HG03103 (cell line): ENCODE results near the gene PIEZO1.
"Not testable (repeated sequence)": the region's sequence is repeated elsewhere in the genome, so short reads cannot be mapped to it uniquely, and the experiment has no call there.

Source experiments
- ATAC-seq: cut with Tn5 transposase; IDR thresholded peaks from one replicate; pipeline ENCODE4 v1.9.1; 2021; ENCODE audit warnings: low read depth; ENCODE audit not compliant: unreplicated experiment

The PIEZO1 gene

GRCh38 chr16:88784074-88784855 is 755 bp downstream of the PIEZO1 start:
- ATAC-seq, result no peak

GRCh38 chr16:88783391-88784073 is 1.5 kb downstream of the PIEZO1 start:
- ATAC-seq, result no peak

GRCh38 chr16:88782454-88783390 is 2.3 kb downstream of the PIEZO1 start:
- ATAC-seq, result no peak

- ATAC-seq, result no peak
Measured at GRCh38 chr16:88781140-88782077, 3.6 kb downstream of the PIEZO1 start.

GRCh38 chr16:88780142-88781062 is 4.6 kb downstream of the PIEZO1 start:
- ATAC-seq, result no peak

- ATAC-seq, result no peak
Measured at GRCh38 chr16:88779406-88780141, 5.4 kb downstream of the PIEZO1 start.

GRCh38 chr16:88778541-88779065 is 6.4 kb downstream of the PIEZO1 start:
- no peak for ATAC-seq

- no peak for ATAC-seq
Measured at GRCh38 chr16:88778271-88778525, 6.8 kb downstream of the PIEZO1 start.

- no peak for ATAC-seq
Measured at GRCh38 chr16:88777471-88778270, 7.3 kb downstream of the PIEZO1 start.

GRCh38 chr16:88775825-88776224 is 9.2 kb downstream of the PIEZO1 start:
- no peak for ATAC-seq

GRCh38 chr16:88774544-88775393 is 10.3 kb downstream of the PIEZO1 start:
- ATAC-seq, result no peak

GRCh38 chr16:88773812-88774291 is 11.2 kb downstream of the PIEZO1 start:
- no peak for ATAC-seq

- ATAC-seq, result no peak
Measured at GRCh38 chr16:88772871-88773811, 11.9 kb downstream of the PIEZO1 start.

- ATAC-seq, result not testable (repeated sequence)
Measured at GRCh38 chr16:88771781-88772180, 13.2 kb downstream of the PIEZO1 start.

- ATAC-seq, result no peak
Measured at GRCh38 chr16:88771294-88771772, 13.7 kb downstream of the PIEZO1 start.
